ENCODE data around the gene POLL.

Gene POLL

GRCh38 chr10:101560298-101561067, 27.6 kb downstream of the POLL start:
- Histone ChIP-seq H3K9me3 (no peaks in the 10 kb centered on the region), H3K27ac (peak overlapping the region; percentile 27; the same call in 1 of the 2 replicates), H3K9ac (no peak overlapping the region), H3K4me1 (peaks cover 37% of the 10 kb centered on the region), H3K27me3 (peaks cover under 1% of the 10 kb centered on the region; the same call in 1 of the 2 replicates), H3K36me3 (no peaks in the 10 kb centered on the region), H3K4me3 (no peak overlapping the region), H4K20me1 (no peaks in the 10 kb centered on the region), H3K4me2 (peak overlapping the region; percentile 20; the same call in 1 of the 2 replicates)
- no peak for TF ChIP-seq Cebpa-rat (IDR thresholded peaks at IDR 0.05)

GRCh38 chr10:101559596-101560297, 28.3 kb downstream of the POLL start:
- no peak overlapping the region for H3K9ac ChIP-seq
- H3K27me3 ChIP-seq: no peaks in the 10 kb centered on the region
- no peaks in the 10 kb centered on the region for H3K9me3 ChIP-seq
- no peaks in the 10 kb centered on the region for H4K20me1 ChIP-seq
- no peak overlapping the region for H3K27ac ChIP-seq
- no peak overlapping the region for H3K4me3 ChIP-seq
- no peaks in the 10 kb centered on the region for H3K36me3 ChIP-seq
- peaks cover 37% of the 10 kb centered on the region for H3K4me1 ChIP-seq
- TF ChIP-seq Cebpa-rat (IDR thresholded peaks at IDR 0.05): no peak
- no peak overlapping the region for H3K4me2 ChIP-seq

GRCh38 chr10:101558671-101559595, 29.1 kb downstream of the POLL start:
- Histone ChIP-seq H3K4me1 (peaks cover 37% of the 10 kb centered on the region), H3K27ac (no peak overlapping the region), H3K4me2 (no peak overlapping the region), H3K36me3 (no peaks in the 10 kb centered on the region; the same call in 1 of the 2 replicates), H3K4me3 (no peak overlapping the region), H3K9me3 (no peaks in the 10 kb centered on the region), H3K27me3 (no peaks in the 10 kb centered on the region), H4K20me1 (no peaks in the 10 kb centered on the region), H3K9ac (no peak overlapping the region)
- no peak for TF ChIP-seq Cebpa-rat (IDR thresholded peaks at IDR 0.05)

GRCh38 chr10:101558204-101558603, 29.9 kb downstream of the POLL start:
- H3K36me3 ChIP-seq: peaks cover 6% of the 10 kb centered on the region; the same call in 1 of the 2 replicates
- TF ChIP-seq Cebpa-rat (IDR thresholded peaks at IDR 0.05): no peak
- no peak overlapping the region for H3K9ac ChIP-seq
- H3K27me3 ChIP-seq: no peaks in the 10 kb centered on the region
- no peak overlapping the region for H3K4me3 ChIP-seq
- no peaks in the 10 kb centered on the region for H3K9me3 ChIP-seq
- H4K20me1 ChIP-seq: no peaks in the 10 kb centered on the region
- peaks cover 37% of the 10 kb centered on the region for H3K4me1 ChIP-seq
- no peak overlapping the region for H3K27ac ChIP-seq
- H3K4me2 ChIP-seq: no peak overlapping the region

- no peaks in the 10 kb centered on the region for H3K27me3 ChIP-seq
- H3K9ac ChIP-seq: no peak overlapping the region
- no peaks in the 10 kb centered on the region for H3K9me3 ChIP-seq
- peaks cover 12% of the 10 kb centered on the region for H3K36me3 ChIP-seq
- TF ChIP-seq Cebpa-rat (IDR thresholded peaks at IDR 0.05): no peak
- H3K4me1 ChIP-seq: peaks cover 37% of the 10 kb centered on the region
- H3K4me3 ChIP-seq: no peak overlapping the region
- H4K20me1 ChIP-seq: no peaks in the 10 kb centered on the region
- no peak overlapping the region for H3K27ac ChIP-seq
- H3K4me2 ChIP-seq: no peak overlapping the region
Observed at GRCh38 chr10:101557541-101557940, 30.5 kb downstream of the POLL start.

- TF ChIP-seq Cebpa-rat (IDR thresholded peaks at IDR 0.05): no peak
- no peak overlapping the region for H3K9ac ChIP-seq
- H3K4me2 ChIP-seq: no peak overlapping the region
- H3K4me1 ChIP-seq: peaks cover 14% of the 10 kb centered on the region
- H3K27me3 ChIP-seq: no peaks in the 10 kb centered on the region
- no peak overlapping the region for H3K4me3 ChIP-seq
- no peaks in the 10 kb centered on the region for H4K20me1 ChIP-seq
- H3K36me3 ChIP-seq: peaks cover 30% of the 10 kb centered on the region
- H3K9me3 ChIP-seq: no peaks in the 10 kb centered on the region
- H3K27ac ChIP-seq: no peak overlapping the region
Observed at GRCh38 chr10:101552442-101552841, 35.6 kb downstream of the POLL start.

GRCh38 chr10:101550965-101551364, 37.1 kb downstream of the POLL start:
- Histone ChIP-seq H3K4me3 (no peak overlapping the region), H3K9ac (no peak overlapping the region), H3K27me3 (no peaks in the 10 kb centered on the region), H4K20me1 (no peaks in the 10 kb centered on the region), H3K9me3 (no peaks in the 10 kb centered on the region), H3K36me3 (peaks cover 30% of the 10 kb centered on the region), H3K27ac (no peak overlapping the region), H3K4me2 (no peak overlapping the region), H3K4me1 (peaks cover 4% of the 10 kb centered on the region)
- TF ChIP-seq Cebpa-rat (IDR thresholded peaks at IDR 0.05): no peak

GRCh38 chr10:101545898-101546297, 42.2 kb downstream of the POLL start:
- Histone ChIP-seq H3K4me2 (no peak overlapping the region), H3K27ac (no peak overlapping the region), H3K36me3 (peaks cover 16% of the 10 kb centered on the region; the same call in 1 of the 2 replicates), H3K4me3 (no peak overlapping the region), H3K9ac (no peak overlapping the region), H3K27me3 (no peaks in the 10 kb centered on the region), H3K9me3 (no peaks in the 10 kb centered on the region), H3K4me1 (no peaks in the 10 kb centered on the region), H4K20me1 (no peaks in the 10 kb centered on the region)
- TF ChIP-seq Cebpa-rat (IDR thresholded peaks at IDR 0.05): no peak

GRCh38 chr10:101538446-101538845, 49.6 kb downstream of the POLL start:
- Histone ChIP-seq H3K27me3 (no peaks in the 10 kb centered on the region), H3K9me3 (no peaks in the 10 kb centered on the region), H3K36me3 (peaks cover 29% of the 10 kb centered on the region), H3K4me1 (no peaks in the 10 kb centered on the region), H4K20me1 (no peaks in the 10 kb centered on the region), H3K4me3 (no peak overlapping the region), H3K9ac (no peak overlapping the region), H3K27ac (no peak overlapping the region), H3K4me2 (no peak overlapping the region)
- TF ChIP-seq Cebpa-rat (IDR thresholded peaks at IDR 0.05): no peak
